Medulla oblongata (tissue), 1 donor: ENCODE data around the gene FLT1.

Experiments used
- DNase-seq: peaks from one replicate; pipeline ENCODE4 v3.0.0-alpha.2; 2015; ENCODE audit errors: extremely low spot score

FLT1 gene

GRCh38 chr13:28488376-28489005 lies 6.4 kb downstream of the FLT1 start:
- no peak for DNase-seq

- DNase-seq = no peak
Measured at GRCh38 chr13:28485996-28486543, 8.9 kb downstream of the FLT1 start.

GRCh38 chr13:28485551-28485950 lies 9.4 kb downstream of the FLT1 start:
- DNase-seq = no peak

DNA sequence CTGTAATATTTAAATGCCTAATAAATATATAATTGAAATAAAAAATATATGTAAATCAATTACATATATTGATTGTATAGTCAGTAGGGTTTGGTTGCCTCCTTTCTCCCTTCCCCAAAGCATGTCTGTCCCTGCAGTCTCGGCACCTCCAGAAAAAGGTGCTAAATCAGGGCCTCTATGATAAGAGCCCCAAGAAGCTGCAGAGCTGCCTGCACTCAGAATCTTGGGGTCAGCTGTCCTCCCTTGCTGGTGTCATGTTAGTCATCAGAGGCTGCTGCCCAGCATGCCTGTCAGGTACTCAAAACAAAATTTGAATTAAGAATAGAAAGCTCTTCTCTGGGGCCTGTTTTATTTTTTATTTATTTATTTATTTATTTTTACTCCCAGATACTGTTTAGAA lies 9.8 kb downstream of the FLT1 start:
- no peak for DNase-seq

GRCh38 chr13:28483313-28483931 lies 11.5 kb downstream of the FLT1 start:
- no peak for DNase-seq

DNA sequence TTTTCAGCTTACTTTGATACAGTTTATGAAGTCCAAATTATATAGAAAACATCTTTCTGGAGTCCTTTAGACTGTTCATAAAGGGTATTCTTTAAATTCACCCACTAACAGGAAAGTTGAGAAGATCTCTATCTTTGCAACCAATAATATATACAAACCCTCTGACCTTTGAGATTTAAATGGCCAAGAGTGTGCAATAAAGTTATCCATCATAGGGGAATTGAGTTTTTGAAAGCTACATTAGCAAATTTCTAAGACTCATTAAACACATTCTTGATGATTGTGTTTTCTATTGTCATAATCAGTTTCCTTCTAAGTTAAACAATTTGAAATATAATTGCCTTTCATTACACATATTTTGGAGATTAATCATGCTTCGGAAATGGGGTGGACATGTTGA lies 15.9 kb downstream of the FLT1 start:
- no peak for DNase-seq

GRCh38 chr13:28478127-28478526 lies 16.8 kb downstream of the FLT1 start:
- DNase-seq = no peak

- no peak for DNase-seq
Measured at GRCh38 chr13:28477709-28477973, 17.3 kb downstream of the FLT1 start.

- DNase-seq = no peak
Measured at GRCh38 chr13:28476919-28477708, 17.8 kb downstream of the FLT1 start.

- no peak for DNase-seq
Measured at GRCh38 chr13:28475916-28476725, 18.8 kb downstream of the FLT1 start.

- no peak for DNase-seq
Measured at GRCh38 chr13:28474491-28475134, 20.3 kb downstream of the FLT1 start.

DNA sequence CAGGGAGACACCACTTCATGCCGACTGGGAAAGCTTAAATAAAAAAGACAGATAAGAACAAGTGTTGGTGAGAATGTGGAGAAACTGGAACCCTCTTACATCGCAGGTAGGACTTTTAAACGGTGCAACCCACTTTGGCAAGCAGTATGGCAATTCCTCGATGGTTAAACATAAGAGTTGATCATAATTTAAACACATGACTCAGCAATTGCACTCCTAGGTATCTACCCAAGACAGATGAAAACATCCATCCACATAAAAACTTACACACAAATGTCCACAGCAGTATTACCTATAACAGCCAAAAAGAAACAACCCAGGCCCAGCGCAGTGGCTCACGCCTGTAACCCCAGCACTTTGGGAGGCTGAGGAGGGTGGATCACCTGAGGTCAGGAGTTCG lies 21.9 kb downstream of the FLT1 start:
- no peak for DNase-seq

- DNase-seq = no peak
Measured at GRCh38 chr13:28471421-28471820, 23.5 kb downstream of the FLT1 start.

DNA sequence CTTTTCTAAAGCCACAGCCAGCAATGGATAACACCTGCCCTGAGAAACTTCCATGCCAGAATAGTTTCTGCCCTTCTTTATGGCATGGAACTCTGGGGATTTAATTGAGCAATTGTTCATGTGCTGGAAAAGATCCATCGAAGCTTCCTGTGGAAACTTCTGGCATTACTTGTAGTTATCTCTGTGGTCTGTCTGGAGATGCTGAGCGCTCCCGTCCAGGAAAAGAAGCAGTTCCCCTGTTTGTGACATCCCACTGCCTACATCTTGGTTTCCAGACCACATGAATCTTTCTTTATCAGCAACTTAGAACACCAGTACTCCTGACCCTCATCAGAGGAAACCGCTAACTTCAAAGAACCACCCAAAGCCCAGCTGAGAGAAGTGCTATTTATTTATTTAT lies 24.6 kb downstream of the FLT1 start:
- DNase-seq = peak; percentile 7

GRCh38 chr13:28469316-28469715 lies 25.6 kb downstream of the FLT1 start:
- DNase-seq = no peak

DNA sequence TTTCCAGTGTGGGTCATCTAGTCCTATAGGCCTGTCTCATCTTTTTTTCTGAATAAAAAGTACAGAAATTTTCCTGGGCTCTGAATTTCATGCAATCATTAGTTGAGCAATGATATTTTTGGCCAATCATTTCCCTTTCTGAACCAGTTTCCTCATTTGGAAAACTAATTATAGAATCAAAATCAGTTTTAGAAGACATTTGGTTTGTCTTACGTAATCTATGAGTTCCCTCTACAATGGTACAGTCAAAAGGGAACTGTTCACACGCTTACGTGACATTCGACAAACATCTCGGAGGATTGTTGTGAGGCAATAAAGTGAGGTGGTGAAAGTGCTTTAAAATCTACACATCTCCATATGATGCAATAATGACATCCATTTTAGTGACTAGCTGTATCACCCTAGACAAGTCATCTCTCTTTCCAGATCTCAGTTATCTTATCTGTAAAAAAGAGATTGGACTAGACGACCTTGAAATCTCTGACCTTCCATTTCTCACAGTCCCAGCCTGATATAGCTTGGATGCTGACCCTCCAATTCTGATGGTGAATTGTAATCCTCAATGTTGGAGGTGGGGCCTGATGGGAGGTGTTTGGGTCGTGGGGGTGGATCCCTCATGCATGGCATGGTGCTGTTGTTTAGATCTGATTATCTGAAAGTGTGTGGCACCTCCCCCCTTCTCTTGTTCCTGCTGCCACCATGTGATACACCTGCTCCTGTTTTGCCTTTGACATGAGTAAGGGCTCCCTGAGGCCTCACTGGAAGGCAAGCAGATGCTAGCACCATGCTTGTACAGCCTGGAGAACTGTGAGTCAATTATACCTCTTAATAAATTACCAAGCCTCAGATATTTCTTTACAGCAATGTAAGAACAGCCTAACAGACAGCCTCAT lies 26.7 kb downstream of the FLT1 start:
- DNase-seq = peak; percentile 75

DNA sequence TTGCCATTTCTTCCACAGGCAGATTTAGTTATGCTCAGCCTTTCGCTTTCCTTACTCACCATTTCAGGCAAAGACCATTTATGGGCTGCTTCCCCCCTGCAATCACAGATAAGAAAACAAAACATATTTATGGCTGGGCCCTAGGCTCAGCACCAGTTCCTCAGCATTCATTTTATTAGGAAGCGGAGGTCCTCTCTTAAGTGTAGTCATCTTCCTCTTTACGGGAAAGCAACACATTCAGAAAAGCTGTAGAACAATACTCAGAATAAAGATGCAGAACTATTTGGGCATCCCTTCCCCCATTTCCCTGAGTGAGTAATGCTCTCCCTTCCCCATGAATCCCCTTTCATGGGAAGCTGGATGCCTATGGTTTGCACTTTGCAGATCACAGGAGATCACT lies 27.9 kb downstream of the FLT1 start:
- peak; percentile 17 for DNase-seq

GRCh38 chr13:28466151-28466550 lies 28.8 kb downstream of the FLT1 start:
- DNase-seq = no peak

- DNase-seq = no peak
Measured at GRCh38 chr13:28464861-28465460, 30.0 kb downstream of the FLT1 start.

DNA sequence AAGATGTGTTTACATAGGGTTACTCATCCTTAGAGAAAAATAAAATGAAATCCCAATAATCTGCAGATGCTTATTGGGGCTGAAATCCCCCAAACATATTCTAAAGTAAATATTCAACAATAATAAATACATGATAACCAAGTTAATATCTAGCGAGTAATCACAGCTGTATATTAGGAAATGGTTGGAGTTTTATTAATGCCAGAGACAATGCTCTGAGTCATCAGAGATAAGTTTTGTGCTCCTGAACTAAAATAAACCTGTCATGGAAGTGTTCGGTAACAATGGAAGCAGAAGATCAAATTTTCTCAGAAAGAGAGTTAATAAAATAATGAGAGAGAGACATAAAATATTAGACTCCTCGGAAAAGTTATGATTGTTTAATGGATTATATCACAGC lies 31.4 kb downstream of the FLT1 start:
- DNase-seq = no peak
